ENCODE results near the gene PIR. TPM values are rescaled to one million over a fixed set of nuclear protein-coding genes. Genes with fewer than 3 reads are reported as not detected.

Gene PIR
- total RNA-seq, 6 experiments from 2014 or later: 13.3 to 42.1 (median 23.1) TPM

DNA sequence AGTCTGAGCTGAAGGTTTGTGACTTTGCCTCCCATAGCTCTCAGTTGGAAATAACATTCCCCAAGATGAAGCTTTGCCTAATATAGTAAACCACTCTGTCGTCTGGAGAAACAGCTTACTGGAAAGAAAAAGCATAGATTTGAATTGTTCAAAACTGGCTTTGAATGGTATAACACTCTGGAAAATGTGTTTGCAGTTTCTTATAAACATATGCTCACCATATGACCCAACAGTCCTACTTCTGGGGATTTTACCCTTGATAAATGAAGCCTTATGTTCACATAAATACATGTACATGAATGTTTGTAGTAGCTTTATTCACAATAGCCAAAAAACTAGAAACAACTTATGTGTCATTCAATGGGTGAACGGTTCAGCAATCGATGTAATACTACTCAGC lies 119.2 kb downstream of the PIR start:
- H3K4me1 ChIP-seq: no peaks in the 10 kb centered on the region
- H3K9me3 ChIP-seq: no peaks in the 10 kb centered on the region
- no peak overlapping the region for H3K27ac ChIP-seq
- H3K27me3 ChIP-seq: peaks cover 0 to 7% of the 10 kb centered on the region in 2 donors
- DNase-seq (no peak), ATAC-seq (no peak)
- no peaks in the 10 kb centered on the region for H3K36me3 ChIP-seq
- TF ChIP-seq, protein P1, sequence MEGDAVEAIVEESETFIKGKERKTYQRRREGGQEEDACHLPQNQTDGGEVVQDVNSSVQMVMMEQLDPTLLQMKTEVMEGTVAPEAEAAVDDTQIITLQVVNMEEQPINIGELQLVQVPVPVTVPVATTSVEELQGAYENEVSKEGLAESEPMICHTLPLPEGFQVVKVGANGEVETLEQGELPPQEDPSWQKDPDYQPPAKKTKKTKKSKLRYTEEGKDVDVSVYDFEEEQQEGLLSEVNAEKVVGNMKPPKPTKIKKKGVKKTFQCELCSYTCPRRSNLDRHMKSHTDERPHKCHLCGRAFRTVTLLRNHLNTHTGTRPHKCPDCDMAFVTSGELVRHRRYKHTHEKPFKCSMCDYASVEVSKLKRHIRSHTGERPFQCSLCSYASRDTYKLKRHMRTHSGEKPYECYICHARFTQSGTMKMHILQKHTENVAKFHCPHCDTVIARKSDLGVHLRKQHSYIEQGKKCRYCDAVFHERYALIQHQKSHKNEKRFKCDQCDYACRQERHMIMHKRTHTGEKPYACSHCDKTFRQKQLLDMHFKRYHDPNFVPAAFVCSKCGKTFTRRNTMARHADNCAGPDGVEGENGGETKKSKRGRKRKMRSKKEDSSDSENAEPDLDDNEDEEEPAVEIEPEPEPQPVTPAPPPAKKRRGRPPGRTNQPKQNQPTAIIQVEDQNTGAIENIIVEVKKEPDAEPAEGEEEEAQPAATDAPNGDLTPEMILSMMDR (IDR thresholded peaks at IDR 0.05): no peak
- no peak for TF ChIP-seq POLR2A (IDR thresholded peaks at IDR 0.05)
- WGBS (ENCODE audit: insufficient coverage, low coverage, low lambda C conversion rate, missing lambda C conversion rate): 45% methylated on average over 3 of the region's 3 CpGs
- intact Hi-C loops (cut with DNase I): no loop called here
- H3K4me3 ChIP-seq: no peak overlapping the region

DNA sequence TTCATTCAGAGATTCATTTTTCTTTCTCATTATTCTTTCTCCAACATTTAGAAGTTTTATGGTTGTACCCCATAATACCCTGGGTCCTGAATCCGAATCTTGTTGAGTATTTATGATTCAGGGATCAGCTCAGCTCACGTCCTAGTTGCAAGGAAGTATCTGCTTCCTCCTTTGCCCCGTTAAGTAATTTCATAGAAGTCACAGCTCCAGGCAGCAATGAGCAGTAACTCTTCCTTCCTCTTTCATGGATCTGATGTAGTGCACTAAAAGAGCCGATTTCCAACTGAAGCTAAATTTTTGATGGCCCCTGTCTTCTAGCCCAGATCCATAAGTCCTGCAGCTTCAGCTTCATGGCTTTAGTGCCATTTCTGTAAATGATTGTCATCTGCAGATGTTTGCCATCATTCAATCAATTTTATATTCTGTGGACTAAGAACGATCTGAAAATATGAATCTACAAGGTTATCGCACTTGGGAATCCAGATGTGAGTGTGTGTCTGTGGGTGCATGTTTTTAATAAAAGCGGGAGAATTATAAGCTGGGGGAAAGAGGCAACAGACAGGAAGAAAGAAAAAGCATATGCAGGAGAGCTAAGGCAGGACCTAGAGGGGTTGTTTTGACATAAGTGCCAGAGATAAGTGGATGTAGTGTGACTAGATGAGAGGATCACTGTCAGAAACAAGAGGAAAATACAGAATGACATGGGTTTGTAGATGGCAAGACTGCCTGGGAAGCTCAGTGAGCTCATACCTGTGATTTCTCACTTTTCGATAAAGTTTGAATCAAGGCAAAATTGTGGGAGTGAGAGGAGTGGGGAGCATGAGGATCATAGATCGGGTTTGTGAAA lies 126.4 kb downstream of the PIR start:
- DNase-seq (no peak), ATAC-seq (peak in 2 of 4 donors; percentile 23 to 35)
- intact Hi-C loops (cut with DNase I): loop anchor here in 1 of 2 donors (10.0 kb wide), 1 partner anchor 88 kb away; no protein-coding TSS in a partner anchor
- H3K4me3 ChIP-seq: no peak overlapping the region
- H3K27me3 ChIP-seq: no peaks in the 10 kb centered on the region
- 48% methylated on average over 9 of the region's 9 CpGs for WGBS (ENCODE audit: insufficient coverage, low coverage, low lambda C conversion rate, missing lambda C conversion rate)
- no peak overlapping the region for H3K27ac ChIP-seq
- no peaks in the 10 kb centered on the region for H3K9me3 ChIP-seq
- H3K4me1 ChIP-seq: no peaks in the 10 kb centered on the region
- no peaks in the 10 kb centered on the region for H3K36me3 ChIP-seq
- no peak for TF ChIP-seq POLR2A (IDR thresholded peaks at IDR 0.05)
- TF ChIP-seq, protein P1 (IDR thresholded peaks at IDR 0.05): no peak

DNA sequence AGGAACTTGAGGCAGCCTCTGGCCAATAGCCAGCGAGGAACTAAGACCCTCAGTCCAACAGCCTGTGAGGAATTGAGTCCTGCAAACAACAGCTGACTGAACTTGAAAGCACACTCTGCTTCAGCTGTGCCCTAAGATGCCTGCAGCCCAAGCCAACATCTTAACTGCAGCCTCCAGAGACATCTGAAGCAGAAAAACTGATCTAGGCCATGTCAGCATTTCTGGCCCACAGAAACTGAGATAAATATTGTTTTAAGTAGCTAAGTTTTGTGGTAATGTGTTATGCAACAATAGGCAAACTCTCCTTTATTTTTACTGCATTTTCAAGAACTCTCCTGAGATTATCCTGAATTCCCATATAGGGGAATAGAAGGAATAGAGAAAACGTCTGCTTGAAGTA lies 133.4 kb downstream of the PIR start:
- no peaks in the 10 kb centered on the region for H3K4me1 ChIP-seq
- intact Hi-C loops (cut with DNase I): loop anchor here in 1 of 2 donors (10.0 kb wide), 1 partner anchor 95 kb away; no protein-coding TSS in a partner anchor
- no peaks in the 10 kb centered on the region for H3K36me3 ChIP-seq
- no peak overlapping the region for H3K4me3 ChIP-seq
- no peaks in the 10 kb centered on the region for H3K27me3 ChIP-seq
- DNase-seq (no peak), ATAC-seq (no peak)
- no peak overlapping the region for H3K27ac ChIP-seq
- WGBS (ENCODE audit: insufficient coverage, low coverage, low lambda C conversion rate, missing lambda C conversion rate): 48% methylated on average over 2 of the region's 2 CpGs
- no peaks in the 10 kb centered on the region for H3K9me3 ChIP-seq
- no peak for TF ChIP-seq POLR2A (IDR thresholded peaks at IDR 0.05)
- TF ChIP-seq, protein P1 (IDR thresholded peaks at IDR 0.05): no peak

DNA sequence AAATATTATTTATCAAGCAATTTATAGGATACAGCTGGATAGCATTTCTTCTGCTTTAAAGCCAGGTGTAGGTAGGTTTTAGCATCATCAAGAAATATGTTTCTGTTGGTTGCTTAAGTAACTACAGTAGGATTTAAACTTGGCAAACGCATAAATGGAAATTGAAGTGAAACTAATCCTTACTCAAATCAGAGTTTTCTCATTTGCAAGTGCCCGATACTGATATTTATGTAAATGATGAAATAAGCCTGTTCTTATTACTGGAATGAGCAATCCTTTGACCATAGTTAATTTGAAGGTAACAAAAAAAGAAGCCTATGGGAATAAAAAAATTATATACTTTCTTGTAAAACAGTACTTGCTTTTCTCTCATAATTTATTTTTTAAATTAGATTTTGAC lies 134.6 kb downstream of the PIR start:
- no peak for ATAC-seq
- H3K27ac ChIP-seq: no peak overlapping the region
- no peak overlapping the region for H3K4me3 ChIP-seq
- no peak for DNase-seq
- no peaks in the 10 kb centered on the region for H3K36me3 ChIP-seq
- TF ChIP-seq POLR2A (IDR thresholded peaks at IDR 0.05): no peak
- TF ChIP-seq, protein P1 (IDR thresholded peaks at IDR 0.05): no peak
- intact Hi-C loops (cut with DNase I): no loop called here
- no peaks in the 10 kb centered on the region for H3K27me3 ChIP-seq
- WGBS (ENCODE audit: insufficient coverage, low coverage, low lambda C conversion rate, missing lambda C conversion rate): 57% methylated on average over 2 of the region's 2 CpGs
- H3K4me1 ChIP-seq: no peaks in the 10 kb centered on the region
- no peaks in the 10 kb centered on the region for H3K9me3 ChIP-seq
